ENCODE data around the gene FAM210B.
"Not testable (repeated sequence)": the region's sequence is repeated elsewhere in the genome, so short reads cannot be mapped to it uniquely, and the experiment has no call there.

FAM210B gene

GRCh38 chr20:56389807-56390206, 31.0 kb downstream of the FAM210B start:
- no peak for DNase-seq (ENCODE audit: extremely low spot score, insufficient read length, low read depth)
- FAIRE-seq, result no peak

GRCh38 chr20:56390396-56390795, 31.6 kb downstream of the FAM210B start:
- not testable (repeated sequence) for DNase-seq (ENCODE audit: extremely low spot score, insufficient read length, low read depth); FAIRE-seq

DNA sequence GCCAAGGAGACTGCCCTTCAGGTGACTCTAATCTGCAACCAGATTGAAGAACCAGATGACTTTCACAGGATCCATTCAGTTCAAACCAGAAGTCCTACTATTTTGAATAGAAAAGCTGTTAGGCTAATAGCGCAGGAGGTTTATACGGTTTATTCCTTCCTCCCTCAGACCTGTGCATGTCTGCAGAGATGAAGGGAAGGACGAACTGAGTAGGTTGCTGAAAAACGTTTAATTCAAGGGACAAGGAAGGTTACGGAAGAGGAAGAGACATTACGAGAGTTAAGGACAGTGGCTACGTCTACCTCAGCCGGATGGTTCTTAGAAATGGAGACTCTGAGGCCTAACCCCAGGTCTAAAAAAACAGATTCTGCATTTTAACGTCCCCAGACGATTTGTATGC, 32.3 kb downstream of the FAM210B start:
- FAIRE-seq (no peak), DNase-seq (ENCODE audit: extremely low spot score, insufficient read length, low read depth) (no peak)

- DNase-seq (ENCODE audit: extremely low spot score, insufficient read length, low read depth), result no peak
These were observed 32.9 kb downstream of the FAM210B start for GRCh38 chr20:56391596-56392131.

GRCh38 chr20:56392132-56392880, 33.5 kb downstream of the FAM210B start, which contains the start of the genes AURKA and CSTF1:
Gene AURKA (minus strand): TSS chr20:56392215. CDS start chr20:56388197, 4,018 bp downstream.
Gene CSTF1 (plus strand): TSS chr20:56392645. CDS start chr20:56395553, 2,908 bp downstream.
- FAIRE-seq (peak; percentile 96), DNase-seq (ENCODE audit: extremely low spot score, insufficient read length, low read depth) (peak; percentile 99)

More at GRCh38 chr20:56391596-56392131, 32.9 kb downstream of the FAM210B start:
- no peak for FAIRE-seq

- FAIRE-seq (no peak), DNase-seq (ENCODE audit: extremely low spot score, insufficient read length, low read depth) (no peak)
These were observed 34.2 kb downstream of the FAM210B start for GRCh38 chr20:56392881-56393482.

DNA sequence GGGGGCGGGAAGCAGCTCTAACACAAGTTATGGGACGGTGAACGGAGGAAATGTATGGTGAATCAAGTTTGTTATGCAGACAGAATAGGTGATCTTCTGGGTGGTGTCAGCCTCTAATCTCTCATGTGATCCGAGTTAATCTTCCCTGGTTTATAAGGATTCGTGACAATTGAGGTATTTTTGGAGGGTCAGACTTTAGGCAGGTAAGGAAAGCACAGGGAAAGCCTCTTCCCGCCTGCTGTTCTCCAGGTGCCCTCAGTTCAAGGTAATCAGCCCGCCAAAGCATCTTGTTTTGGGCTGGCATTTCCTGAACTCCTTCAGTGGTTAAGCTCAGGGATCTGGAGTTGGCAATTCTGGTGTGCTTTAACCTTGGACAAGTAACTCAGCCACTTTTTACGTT, 34.9 kb downstream of the FAM210B start:
- no peak for DNase-seq (ENCODE audit: extremely low spot score, insufficient read length, low read depth)

GRCh38 chr20:56395166-56395565, 36.4 kb downstream of the FAM210B start:
- DNase-seq (ENCODE audit: extremely low spot score, insufficient read length, low read depth), result no peak
- FAIRE-seq, result no peak

More for the DNA sequence above, 34.9 kb downstream of the FAM210B start:
- no peak for FAIRE-seq

DNA sequence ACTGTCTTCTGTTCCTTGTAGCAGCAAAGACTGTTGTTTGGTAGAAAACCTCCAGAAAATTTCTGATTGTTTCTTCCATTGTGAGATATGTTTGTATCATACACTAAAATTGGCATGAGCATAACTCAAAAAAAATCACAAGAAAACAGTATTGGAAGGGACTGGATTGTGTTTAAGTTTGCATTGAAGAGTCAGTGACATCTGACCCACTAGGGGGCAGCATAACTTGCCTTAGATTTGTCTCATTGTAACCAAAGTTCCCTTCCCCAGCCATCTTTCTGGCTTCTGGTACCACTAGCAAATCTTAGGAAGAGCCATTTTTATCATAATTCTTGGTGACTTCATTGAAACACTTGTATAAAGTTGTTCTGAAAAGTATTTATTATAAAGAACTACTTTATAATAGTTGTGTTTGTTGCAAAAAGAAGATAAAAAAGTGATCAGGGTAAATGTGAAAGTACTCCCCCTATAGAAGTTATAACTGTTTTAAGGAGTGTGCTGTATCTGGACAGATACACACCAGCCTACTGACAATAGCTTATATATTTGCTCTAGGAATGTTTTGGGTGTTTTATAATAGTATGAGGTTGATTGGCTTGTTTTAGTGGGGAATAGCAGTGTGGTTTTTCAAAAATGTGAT, 41.3 kb downstream of the FAM210B start:
- FAIRE-seq (peak; percentile 83), DNase-seq (ENCODE audit: extremely low spot score, insufficient read length, low read depth) (no peak)

- no peak for FAIRE-seq
- no peak for DNase-seq (ENCODE audit: extremely low spot score, insufficient read length, low read depth)
These were observed 44.7 kb downstream of the FAM210B start for GRCh38 chr20:56403465-56403864.

GRCh38 chr20:56405356-56405755, 46.6 kb downstream of the FAM210B start:
- FAIRE-seq, result not testable (repeated sequence)

DNA sequence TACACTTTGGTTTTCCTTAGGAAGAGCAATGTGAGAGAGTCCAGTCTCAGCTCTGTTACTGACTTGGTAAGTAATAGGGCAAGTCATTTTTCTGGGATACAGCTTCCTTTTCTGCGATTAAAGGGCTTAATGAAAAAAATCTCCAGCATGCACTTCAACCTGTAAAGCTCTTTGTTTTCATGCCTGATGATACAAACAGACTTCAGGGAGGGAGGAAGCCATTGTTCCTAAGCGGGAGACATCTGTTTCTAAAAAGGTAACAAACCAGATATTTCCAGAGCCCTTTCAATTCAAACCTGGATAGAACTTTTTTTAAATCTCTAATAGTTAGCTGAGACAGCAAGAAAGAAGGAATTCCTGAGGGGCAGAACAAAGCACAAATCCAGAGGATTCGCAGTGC, 48.1 kb downstream of the FAM210B start:
- FAIRE-seq (no peak), DNase-seq (ENCODE audit: extremely low spot score, insufficient read length, low read depth) (no peak)

More at GRCh38 chr20:56405356-56405755, 46.6 kb downstream of the FAM210B start:
- not testable (repeated sequence) for DNase-seq (ENCODE audit: extremely low spot score, insufficient read length, low read depth)

DNA sequence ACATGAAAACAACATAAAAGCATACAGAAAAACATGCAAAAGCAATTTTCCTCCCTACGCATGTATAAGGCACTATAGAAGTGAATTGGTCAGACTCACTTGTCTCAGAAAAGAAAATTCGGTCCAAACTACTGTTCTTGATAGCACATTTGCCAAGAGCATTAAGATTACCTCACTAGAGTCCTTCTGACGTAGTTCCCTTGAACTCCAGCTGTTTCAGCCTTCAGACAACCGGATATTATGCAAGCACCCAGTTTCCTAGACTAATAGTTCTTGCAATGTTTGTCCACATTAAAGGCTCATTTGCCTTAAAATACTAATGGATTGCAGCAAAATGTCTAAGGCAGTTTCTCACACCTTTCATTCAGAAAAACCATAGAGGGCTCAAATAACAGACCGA, 50.7 kb downstream of the FAM210B start:
- FAIRE-seq (no peak), DNase-seq (ENCODE audit: extremely low spot score, insufficient read length, low read depth) (no peak)

DNA sequence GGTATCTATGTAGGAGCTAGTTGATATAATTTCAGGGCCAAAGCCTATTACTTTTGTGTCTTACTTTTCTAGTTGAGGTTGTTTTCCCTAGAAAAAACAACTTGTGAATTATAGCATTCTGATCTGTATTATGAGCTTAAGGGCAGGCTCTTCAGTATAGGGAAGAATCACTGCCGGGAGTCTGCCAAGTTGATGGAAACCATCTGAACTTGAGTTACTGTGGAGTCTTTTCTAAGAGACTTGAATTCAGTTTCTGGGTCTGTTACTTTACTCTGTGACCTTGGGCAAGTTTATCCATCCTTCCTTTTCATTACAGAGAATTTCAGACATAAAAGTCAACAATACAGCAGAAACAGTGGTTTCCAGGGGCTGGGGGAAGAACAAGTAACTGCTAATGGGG, 51.2 kb downstream of the FAM210B start:
- FAIRE-seq (no peak), DNase-seq (ENCODE audit: extremely low spot score, insufficient read length, low read depth) (no peak)

- DNase-seq (ENCODE audit: extremely low spot score, insufficient read length, low read depth); FAIRE-seq: not testable (repeated sequence)
These were observed 52.5 kb downstream of the FAM210B start for GRCh38 chr20:56411287-56411686.

GRCh38 chr20:56411759-56412472, 53.1 kb downstream of the FAM210B start, which contains the start of gene CASS4:
Gene CASS4 (plus strand): TSS chr20:56412260. CDS start chr20:56412459, 199 bp downstream.
- FAIRE-seq (peak; percentile 49), DNase-seq (ENCODE audit: extremely low spot score, insufficient read length, low read depth) (no peak)

DNA sequence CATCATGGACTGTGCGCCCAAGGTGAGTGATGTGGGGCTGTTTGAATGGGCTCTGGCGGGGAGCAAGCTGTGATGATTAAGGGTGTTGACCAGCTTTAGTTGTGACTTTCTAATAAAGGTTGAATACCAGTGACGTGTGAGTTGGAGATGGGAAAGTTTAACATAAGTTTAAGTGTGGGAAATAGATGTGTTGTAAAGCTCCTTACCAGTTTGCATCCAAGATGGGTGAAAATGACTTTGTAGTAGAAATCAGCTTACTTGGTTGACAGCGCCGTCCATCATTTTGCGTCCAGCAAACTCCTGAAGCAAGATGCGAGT, 53.7 kb downstream of the FAM210B start:
- no peak for FAIRE-seq
- no peak for DNase-seq (ENCODE audit: extremely low spot score, insufficient read length, low read depth)

DNA sequence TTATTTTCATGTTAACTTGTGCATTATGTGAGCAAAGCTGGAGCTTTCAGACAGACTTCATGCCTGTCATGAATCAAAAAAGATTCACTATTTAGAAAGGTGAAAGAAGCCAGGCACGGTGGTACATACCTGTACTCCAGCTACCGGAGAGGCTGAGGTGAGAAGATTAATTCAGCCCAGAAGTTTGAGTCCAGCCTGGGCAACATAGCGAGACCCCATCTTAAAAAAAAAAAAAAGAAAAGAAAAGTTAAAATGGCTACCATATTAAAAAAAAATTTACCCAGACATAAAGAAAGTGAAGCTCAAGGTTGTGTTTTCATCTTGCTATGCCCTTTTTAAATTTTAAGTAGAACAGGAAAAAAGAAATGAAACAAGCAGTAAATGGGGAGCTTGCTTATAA, 54.2 kb downstream of the FAM210B start:
- FAIRE-seq (no peak), DNase-seq (ENCODE audit: extremely low spot score, insufficient read length, low read depth) (no peak)

DNA sequence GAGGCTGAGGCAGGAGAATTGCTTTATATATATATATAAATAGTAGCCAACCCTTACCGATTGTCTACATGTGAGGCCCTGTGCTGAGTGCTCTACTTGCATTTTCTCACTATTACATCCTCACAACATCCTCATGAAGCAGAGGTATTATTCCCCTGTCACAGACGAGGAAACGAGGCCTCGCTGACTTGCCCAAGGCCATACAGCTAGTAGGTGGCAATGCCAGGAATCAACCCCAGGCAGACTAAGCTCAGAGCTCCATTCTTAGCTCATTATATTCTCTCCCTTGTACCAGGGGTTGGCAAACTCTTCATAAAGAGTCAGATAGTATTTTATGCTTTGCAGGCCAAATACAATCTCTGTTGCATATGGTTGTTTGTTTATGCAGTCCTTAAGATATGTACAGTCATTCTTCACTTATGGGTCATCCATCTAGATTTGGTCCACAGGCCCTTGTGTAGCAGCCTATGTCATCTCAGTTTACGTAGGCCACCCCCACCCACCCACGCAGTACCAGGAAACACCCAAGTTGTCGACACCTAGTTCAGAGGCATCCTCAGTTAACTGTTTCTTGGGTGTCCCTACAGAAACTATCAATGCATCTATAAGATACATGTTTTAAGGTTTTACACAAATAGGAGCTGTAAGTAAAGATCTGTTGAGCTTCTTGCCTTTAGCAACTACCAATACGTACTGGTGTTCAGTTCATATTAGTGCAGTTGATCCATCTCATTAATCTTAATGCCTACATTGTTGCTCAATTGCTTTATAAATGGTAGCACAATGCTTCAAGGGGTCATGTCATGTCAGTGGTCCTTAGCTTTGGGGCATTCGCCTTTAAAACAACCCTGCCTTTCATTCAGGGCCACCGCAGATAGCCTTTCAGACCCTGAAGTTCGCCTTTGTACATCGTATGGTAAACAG, 56.3 kb downstream of the FAM210B start:
- FAIRE-seq, result no peak
- DNase-seq (ENCODE audit: extremely low spot score, insufficient read length, low read depth), result no peak

Data from GM18507 (cell line).